CD4-positive, alpha-beta T cell (primary cell): ENCODE data around the gene LHFPL6. TPM values are rescaled to one million over a fixed set of nuclear protein-coding genes. Genes with fewer than 3 reads are reported as not detected.

ENCODE experiments used
- ATAC-seq: fragments of 200-7000 bp; cut with Tn5 transposase; one replicate; pipeline ENCODE4 v1.10.0; 2022; ENCODE audit warnings: mild to moderate bottlenecking; ENCODE audit not compliant: poor library complexity
- CTCF ChIA-PET: fragments of 350-600 bp; sonication (Branson Sonifier 250); formaldehyde crosslinking; loops from one replicate; lab custom pipeline; 2021; ENCODE audit warnings: antibody characterized with exemption, inconsistent platforms; lab: Charles Lee
- POLR2A ChIA-PET: fragments of 350-600 bp; sonication (Branson Sonifier 250); formaldehyde crosslinking; loops from one replicate; lab custom pipeline; 2021; ENCODE audit warnings: antibody characterized with exemption, inconsistent platforms; lab: Charles Lee
- DNase-seq, 14 experiments: peaks; one replicate each; pipeline ENCODE4 v3.0.0-alpha.2; 2013 to 2020; ENCODE audit warnings: mixed read lengths in 2 of 14
- H3K27ac ChIP-seq, 2 donors: one replicate each; pipeline versions ENCODE4 v1.5.1 to v1.7.0; 2013; ENCODE audit warnings: low read length in 2 of 2, low read depth in 1 of 2, mild to moderate bottlenecking in 1 of 2
- H3K27me3 ChIP-seq, 2 experiments: 1 replicate in 1 of 2; 2 replicates in 1 of 2; pipeline versions ENCODE4 v1.6.1 to v1.7.0; 2013; ENCODE audit warnings: low read length in 2 of 2, control low read depth in 1 of 2, mild to moderate bottlenecking in 1 of 2, moderate library complexity in 1 of 2; ENCODE audit not compliant: insufficient read depth in 2 of 2, control insufficient read depth in 1 of 2
- H3K36me3 ChIP-seq: one replicate; pipeline ENCODE4 v1.6.1; 2013; ENCODE audit warnings: low read length, control low read depth; ENCODE audit not compliant: insufficient read depth
- H3K4me1 ChIP-seq: one replicate; pipeline ENCODE4 v1.6.1; 2013; ENCODE audit warnings: low read length, control low read depth; ENCODE audit not compliant: insufficient read depth
- H3K4me3 ChIP-seq: one replicate; pipeline ENCODE4 v1.5.1; 2013; ENCODE audit warnings: mild to moderate bottlenecking, low read length, moderate library complexity
- H3K9me3 ChIP-seq, 2 experiments: 1 replicate in 1 of 2; 2 replicates in 1 of 2; pipeline versions ENCODE4 v1.6.1 to v1.7.0; 2013; ENCODE audit warnings: low read length in 2 of 2, mild to moderate bottlenecking in 2 of 2, control low read depth in 1 of 2, moderate library complexity in 1 of 2; ENCODE audit not compliant: control insufficient read depth in 1 of 2, insufficient read depth in 1 of 2
- H3K27ac Mint-ChIP-seq: one replicate; pipeline ENCODE4 v1.8.0; 2020; ENCODE audit warnings: mixed read lengths
- H3K27me3 Mint-ChIP-seq: one replicate; pipeline ENCODE4 v1.8.0; 2021; ENCODE audit warnings: mixed read lengths
- H3K36me3 Mint-ChIP-seq: one replicate; pipeline ENCODE4 v1.8.0; 2021; ENCODE audit warnings: low read depth, mixed read lengths
- H3K4me1 Mint-ChIP-seq: one replicate; pipeline ENCODE4 v1.8.0; 2021; ENCODE audit warnings: low read depth, mixed read lengths
- H3K4me3 Mint-ChIP-seq: one replicate; pipeline ENCODE4 v1.8.0; 2020; ENCODE audit warnings: mild to moderate bottlenecking, mixed read lengths
- H3K9me3 Mint-ChIP-seq: one replicate; pipeline ENCODE4 v1.8.0; 2020; ENCODE audit warnings: mixed read lengths
- intact Hi-C, 2 experiments: fragments of 100-400 bp; cut with DNase I in 1 of 2; cut with micrococcal nuclease in 1 of 2; formaldehyde crosslinking; loops; one replicate each; pipeline versions ENCODE4 v1.15.1 to v1.9.0; 2023 to 2025; cut with DNase I, micrococcal nuclease
- total RNA-seq, 174 experiments: library from RNA in 2 of 174; stranded (reverse) in 2 of 174; gene quantifications; one replicate each; pipeline ENCODE4 v1.2.3 and lab custom pipeline; 2021 to 2026
- TF ChIP-seq, protein P1 (sequence below): fragments of 200-600 bp; IDR thresholded peaks from one replicate; pipeline ENCODE4 v1.8.0; 2022; ENCODE audit warnings: antibody characterized with exemption, mild to moderate bottlenecking

Gene LHFPL6
- total RNA-seq, 2 experiments from 2014 or later: not detected

DNA sequence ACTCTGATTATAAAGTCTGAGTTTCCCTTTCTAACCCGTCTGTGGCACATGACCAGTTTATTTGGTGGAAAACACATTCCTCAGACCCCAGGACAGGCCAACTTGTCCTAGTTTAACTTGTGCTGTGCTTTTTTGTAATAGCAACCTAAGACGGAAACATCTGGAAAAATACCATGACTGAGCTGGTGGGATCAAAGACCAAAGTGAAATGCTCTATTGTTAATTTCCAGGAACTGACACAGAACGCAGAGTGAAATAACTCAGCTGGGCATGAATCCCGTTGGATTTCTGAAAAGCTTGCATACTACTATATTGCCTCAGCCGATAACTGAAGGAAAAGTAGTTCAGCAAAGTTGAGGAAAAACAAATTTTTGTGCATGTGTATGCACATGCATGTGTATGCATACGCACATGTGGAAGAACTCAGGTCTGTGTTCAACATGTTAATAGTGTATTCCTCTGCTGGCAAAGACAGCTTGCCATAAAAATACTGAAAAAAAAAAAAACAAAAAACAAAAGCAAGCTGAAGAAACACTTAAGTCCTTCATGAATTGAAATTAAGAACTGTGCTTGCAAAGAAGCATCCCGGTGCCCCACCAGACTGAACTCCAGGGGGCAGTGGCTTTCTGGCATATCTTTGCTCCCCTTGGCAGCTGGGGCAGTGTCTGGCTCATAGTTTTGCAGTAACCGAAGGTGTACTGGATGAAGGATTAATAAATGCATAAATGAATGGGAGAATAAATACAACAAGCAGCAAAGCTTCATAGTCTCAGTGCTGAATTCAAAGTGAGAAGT lies 187.8 kb downstream of the LHFPL6 start:
- no peaks in the 10 kb centered on the region for H3K4me1 ChIP-seq
- H3K36me3 ChIP-seq: no peaks in the 10 kb centered on the region
- ATAC-seq: no peak
- peaks cover 0 to 8% of the 10 kb centered on the region in 2 experiments for H3K27me3 ChIP-seq
- DNase-seq: peak in 3 of 14 experiments; percentile 4 to 15 (median 9)
- ChIA-PET POLR2A (no interaction called here), CTCF (no interaction called here)
- no peak overlapping the region for H3K27ac Mint-ChIP-seq
- H3K9me3 ChIP-seq: no peaks in the 10 kb centered on the region
- no peak overlapping the region for H3K4me3 ChIP-seq
- H3K9me3 Mint-ChIP-seq: no peaks in the 10 kb centered on the region
- intact Hi-C loops: no loop called here
- peaks cover 39% of the 10 kb centered on the region for H3K27me3 Mint-ChIP-seq
- TF ChIP-seq, protein P1, sequence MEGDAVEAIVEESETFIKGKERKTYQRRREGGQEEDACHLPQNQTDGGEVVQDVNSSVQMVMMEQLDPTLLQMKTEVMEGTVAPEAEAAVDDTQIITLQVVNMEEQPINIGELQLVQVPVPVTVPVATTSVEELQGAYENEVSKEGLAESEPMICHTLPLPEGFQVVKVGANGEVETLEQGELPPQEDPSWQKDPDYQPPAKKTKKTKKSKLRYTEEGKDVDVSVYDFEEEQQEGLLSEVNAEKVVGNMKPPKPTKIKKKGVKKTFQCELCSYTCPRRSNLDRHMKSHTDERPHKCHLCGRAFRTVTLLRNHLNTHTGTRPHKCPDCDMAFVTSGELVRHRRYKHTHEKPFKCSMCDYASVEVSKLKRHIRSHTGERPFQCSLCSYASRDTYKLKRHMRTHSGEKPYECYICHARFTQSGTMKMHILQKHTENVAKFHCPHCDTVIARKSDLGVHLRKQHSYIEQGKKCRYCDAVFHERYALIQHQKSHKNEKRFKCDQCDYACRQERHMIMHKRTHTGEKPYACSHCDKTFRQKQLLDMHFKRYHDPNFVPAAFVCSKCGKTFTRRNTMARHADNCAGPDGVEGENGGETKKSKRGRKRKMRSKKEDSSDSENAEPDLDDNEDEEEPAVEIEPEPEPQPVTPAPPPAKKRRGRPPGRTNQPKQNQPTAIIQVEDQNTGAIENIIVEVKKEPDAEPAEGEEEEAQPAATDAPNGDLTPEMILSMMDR: no peak
- no peaks in the 10 kb centered on the region for H3K4me1 Mint-ChIP-seq
- no peak overlapping the region for H3K27ac ChIP-seq
- H3K36me3 Mint-ChIP-seq: no peaks in the 10 kb centered on the region
- no peak overlapping the region for H3K4me3 Mint-ChIP-seq

DNA sequence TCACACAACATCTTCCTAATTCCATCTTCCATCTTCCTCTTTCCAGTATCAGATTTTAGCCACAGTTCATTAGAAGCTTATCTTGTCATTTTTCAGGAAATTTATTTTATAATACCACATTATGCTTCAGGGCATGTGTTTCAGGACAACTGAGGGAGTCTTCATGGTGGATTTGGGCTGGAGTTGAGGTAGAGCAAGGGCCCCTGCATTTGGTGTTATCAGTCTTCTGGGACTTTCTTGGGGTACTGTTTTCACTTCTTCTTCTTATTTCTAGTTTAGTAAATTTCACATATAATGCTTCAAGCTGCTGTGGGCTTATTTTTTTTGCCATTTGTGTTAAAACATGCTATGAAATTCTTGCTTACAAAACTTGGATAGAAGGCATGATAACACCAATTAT lies 188.7 kb downstream of the LHFPL6 start:
- Histone ChIP-seq H3K27me3 (peaks cover 0 to 8% of the 10 kb centered on the region in 2 experiments), H3K4me3 (no peak overlapping the region), H3K36me3 (no peaks in the 10 kb centered on the region), H3K9me3 (no peaks in the 10 kb centered on the region), H3K4me1 (no peaks in the 10 kb centered on the region), H3K27ac (no peak overlapping the region)
- Mint-ChIP-seq H3K27me3 (peaks cover 40% of the 10 kb centered on the region), H3K4me3 (no peak overlapping the region), H3K36me3 (no peaks in the 10 kb centered on the region), H3K4me1 (no peaks in the 10 kb centered on the region), H3K9me3 (no peaks in the 10 kb centered on the region), H3K27ac (no peak overlapping the region)
- ChIA-PET CTCF (no interaction called here), POLR2A (no interaction called here)
- TF ChIP-seq, protein P1: no peak
- DNase-seq: no peak
- intact Hi-C loops: no loop called here
- ATAC-seq: no peak

DNA sequence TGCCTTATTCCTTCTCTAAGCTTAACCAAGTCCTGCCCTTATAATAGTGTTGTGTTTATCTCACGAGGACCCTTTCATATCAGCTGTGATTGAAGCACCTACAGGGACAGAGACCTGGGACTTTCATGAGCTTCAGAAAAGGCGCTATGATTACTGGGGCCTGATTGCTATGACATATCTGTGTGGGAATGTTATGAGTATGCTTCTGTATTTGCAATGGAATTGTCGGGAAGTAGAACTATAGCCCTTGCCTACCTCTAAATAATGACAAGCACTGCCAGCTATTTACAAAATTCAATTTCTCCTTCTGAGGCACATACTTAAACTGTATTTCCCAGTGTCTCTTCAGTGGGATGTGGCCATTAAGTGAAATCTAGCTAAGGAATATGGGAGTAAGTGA lies 191.5 kb downstream of the LHFPL6 start:
- Histone ChIP-seq H3K4me1 (no peaks in the 10 kb centered on the region), H3K27me3 (peaks cover 4 to 8% of the 10 kb centered on the region in 2 experiments), H3K4me3 (no peak overlapping the region), H3K9me3 (no peaks in the 10 kb centered on the region), H3K27ac (no peak overlapping the region), H3K36me3 (no peaks in the 10 kb centered on the region)
- ATAC-seq (no peak), DNase-seq (no peak)
- ChIA-PET CTCF (no interaction called here), POLR2A (interaction anchor here (0.8 kb wide), 1 partner anchor 1378 kb away, joined by 3 read pairs; no protein-coding TSS in a partner anchor)
- H3K27me3 Mint-ChIP-seq: peaks cover 45% of the 10 kb centered on the region
- no peak overlapping the region for H3K4me3 Mint-ChIP-seq
- no peak overlapping the region for H3K27ac Mint-ChIP-seq
- H3K9me3 Mint-ChIP-seq: no peaks in the 10 kb centered on the region
- no peaks in the 10 kb centered on the region for H3K36me3 Mint-ChIP-seq
- intact Hi-C loops: no loop called here
- no peaks in the 10 kb centered on the region for H3K4me1 Mint-ChIP-seq
- TF ChIP-seq, protein P1: no peak
